HCT116 (cell line): ENCODE data around the gene FXYD4. TPM values are rescaled to one million over a fixed set of nuclear protein-coding genes. Genes with fewer than 3 reads are reported as not detected.

Experiments
- ATAC-seq: fragments of 200-7000 bp; cut with Tn5 transposase; 2 replicates; pipeline ENCODE4 v1.9.1; 2020; ENCODE audit warnings: mild to moderate bottlenecking, moderate library complexity
- BruUV-seq: library from RNA; stranded (reverse); fragments of 400-500 nt; replicated peaks from 2 replicates; lab custom pipeline; 2021; lab: Mats Ljungman, UMichigan
- CTCF ChIA-PET: fragments of 300-600 bp; sonication (Branson Sonifier 250); formaldehyde crosslinking; loops from one replicate; lab custom pipeline; 2021; ENCODE audit warnings: antibody characterized with exemption; lab: Charles Lee
- POLR2A ChIA-PET: fragments of 300-600, 350-600 bp; sonication (Branson Sonifier 250); formaldehyde crosslinking; loops from one replicate; lab custom pipeline; 2021; ENCODE audit warnings: antibody characterized with exemption; lab: Charles Lee
- RAD21 ChIA-PET, 2 experiments: fragments of 300-600 bp; sonication (Branson Sonifier 250); formaldehyde crosslinking; loops; one replicate each; lab custom pipeline; 2023; ENCODE audit warnings: low total read pairs in 2 of 2; ENCODE audit not compliant: uncharacterized antibody in 2 of 2, unreplicated experiment in 2 of 2, low non-redundant PET in 1 of 2; lab: Charles Lee
- DNase-seq: peaks from one replicate; pipeline ENCODE4 v3.0.0-alpha.2; 2010; ENCODE audit warnings: low read depth, low spot score
- H2AFZ ChIP-seq: fragments of 200-600 bp; shearing (Covaris generic), sonication (generic); 2 replicates; pipeline ENCODE4 v1.6.1; 2017; ENCODE audit warnings: low read depth, mixed run types, mixed read lengths, antibody characterized with exemption, low read length; ENCODE audit not compliant: poor library complexity, severe bottlenecking
- H3K27ac ChIP-seq: 2 replicates; pipeline ENCODE4 v1.5.1; 2012; ENCODE audit warnings: low read depth, low read length
- H3K27me3 ChIP-seq: fragments of 200-600 bp; sonication (generic); 2 replicates; pipeline ENCODE4 v1.6.1; 2016; ENCODE audit warnings: mixed run types, low read length, mixed read lengths; ENCODE audit not compliant: insufficient read depth
- H3K36me3 ChIP-seq, 2 experiments: fragments of 200-500 bp in 1 of 2; fragments of 200-600 bp in 1 of 2; sonication (Bioruptor generic) in 1 of 2; sonication (generic) in 1 of 2; 2 replicates each; pipeline versions ENCODE4 v1.5.1 to v1.6.1; 2014 to 2016; ENCODE audit warnings: low read length in 2 of 2, inconsistent platforms in 1 of 2, mixed read lengths in 1 of 2, mixed run types in 1 of 2; ENCODE audit not compliant: insufficient read depth in 2 of 2, control insufficient read depth in 1 of 2
- H3K4me1 ChIP-seq, 2 experiments: fragments of 200-600 bp in 1 of 2; sonication (generic) in 1 of 2; 2 replicates each; pipeline versions ENCODE4 v1.5.1 to v1.6.1; 2012 to 2017; ENCODE audit warnings: low read length in 2 of 2, inconsistent platforms in 1 of 2, mild to moderate bottlenecking in 1 of 2, mixed read lengths in 1 of 2, mixed run types in 1 of 2, moderate library complexity in 1 of 2; ENCODE audit not compliant: insufficient read depth in 2 of 2, control insufficient read depth in 1 of 2
- H3K4me2 ChIP-seq: fragments of 200-600 bp; sonication (generic); 2 replicates; pipeline ENCODE4 v1.6.1; 2017; ENCODE audit warnings: mixed run types, low read length, mixed read lengths
- H3K4me3 ChIP-seq, 2 experiments: fragments of 200-600 bp in 1 of 2; sonication (generic) in 1 of 2; replicated peaks in 1 of 2; 2 replicates each; pipeline ENCODE4 v1.5.1; 2011 to 2016; ENCODE audit warnings: low read length in 2 of 2, control low read depth in 1 of 2, low read depth in 1 of 2, mild to moderate bottlenecking in 1 of 2, mixed read lengths in 1 of 2, mixed run types in 1 of 2
- H3K79me2 ChIP-seq: fragments of 200-600 bp; sonication (generic); 2 replicates; pipeline ENCODE4 v1.6.1; 2017; ENCODE audit warnings: mild to moderate bottlenecking, mixed run types, low read length, moderate library complexity, mixed read lengths; ENCODE audit not compliant: insufficient read depth
- H3K9ac ChIP-seq: fragments of 200-600 bp; sonication (generic); 2 replicates; pipeline ENCODE4 v1.6.1; 2016; ENCODE audit warnings: low read length, mixed read lengths
- H3K9me2 ChIP-seq: fragments of 200-600 bp; sonication (generic), shearing (Covaris generic); 2 replicates; pipeline ENCODE4 v1.6.1; 2017; ENCODE audit warnings: mixed run types, mild to moderate bottlenecking, moderate library complexity; ENCODE audit not compliant: insufficient read depth
- H3K9me3 ChIP-seq, 2 experiments: fragments of 200-500 bp in 1 of 2; fragments of 200-600 bp in 1 of 2; sonication (Bioruptor generic) in 1 of 2; sonication (generic) in 1 of 2; 2 replicates each; pipeline ENCODE4 v1.6.1; 2014 to 2017; ENCODE audit warnings: low read length in 2 of 2, mixed read lengths in 2 of 2, inconsistent platforms in 1 of 2, low read depth in 1 of 2, mild to moderate bottlenecking in 1 of 2, mixed run types in 1 of 2, moderate library complexity in 1 of 2; ENCODE audit not compliant: control insufficient read depth in 1 of 2, insufficient read depth in 1 of 2
- H4K20me1 ChIP-seq: fragments of 200-600 bp; sonication (generic), shearing (Covaris generic); 2 replicates; pipeline ENCODE4 v1.6.1; 2017; ENCODE audit warnings: mixed run types, mild to moderate bottlenecking, moderate library complexity; ENCODE audit not compliant: insufficient read depth
- CBX3 ChIP-seq: IDR thresholded peaks from 2 replicates; pipeline ENCODE4 v1.6.1; 2012; ENCODE audit warnings: low read depth
- EGR1 ChIP-seq: IDR thresholded peaks from 2 replicates; pipeline ENCODE4 v1.6.1; 2012; ENCODE audit warnings: low read depth
- ELF1 ChIP-seq: IDR thresholded peaks from 2 replicates; pipeline ENCODE4 v1.6.1; 2012; ENCODE audit warnings: low read depth, borderline replicate concordance
- EZH2 ChIP-seq: fragments of 200-600 bp; sonication (generic); IDR thresholded peaks from 2 replicates; pipeline ENCODE4 v1.6.1; 2017; ENCODE audit warnings: antibody characterized with exemption, mixed run types
- JUND ChIP-seq: IDR thresholded peaks from 2 replicates; pipeline ENCODE4 v1.6.1; 2012
- POLR2A ChIP-seq: IDR thresholded peaks from 2 replicates; pipeline ENCODE4 v1.7.0; 2011; ENCODE audit warnings: borderline replicate concordance; ENCODE audit not compliant: insufficient read depth, insufficient read length; ENCODE audit errors: extremely low read depth
- POLR2AphosphoS5 ChIP-seq: IDR thresholded peaks from 2 replicates; pipeline ENCODE4 v1.6.1; 2011; ENCODE audit warnings: mild to moderate bottlenecking, low read depth, low read length, moderate library complexity
- SRF ChIP-seq: IDR thresholded peaks from 2 replicates; pipeline ENCODE4 v1.6.1; 2012; ENCODE audit warnings: low read depth
- ZFX ChIP-seq: fragments of 450-650 bp; IDR thresholded peaks from 2 replicates; pipeline ENCODE4 v1.6.1; 2017
- ZNF274 ChIP-seq: fragments of 200-500 bp; sonication (Bioruptor generic); IDR thresholded peaks from 2 replicates; pipeline ENCODE4 v1.6.1; 2014; ENCODE audit warnings: mild to moderate bottlenecking, low read depth, low read length, inconsistent platforms
- intact Hi-C: fragments of 100-400 bp; cut with micrococcal nuclease; formaldehyde crosslinking; loops from 2 replicates; pipeline ENCODE4 v1.10.0; 2022
- total RNA-seq: library from RNA; stranded (reverse); gene quantifications from one replicate; pipeline ENCODE4 v1.2.1, GENCODE V29; 2021; ENCODE audit not compliant: unreplicated experiment
- TF ChIP-seq, protein P1 (sequence below): IDR thresholded peaks from 2 replicates; pipeline ENCODE4 v1.6.1; 2011; ENCODE audit warnings: mild to moderate bottlenecking, low read length, moderate library complexity; ENCODE audit not compliant: insufficient replicate concordance; ENCODE audit errors: extremely low read depth
- TF ChIP-seq, protein P2 (sequence below): IDR thresholded peaks from 2 replicates; pipeline ENCODE4 v1.6.1; 2012

FXYD4 gene
- total RNA-seq, 1 experiment from 2014 or later = 0.71 TPM

DNA sequence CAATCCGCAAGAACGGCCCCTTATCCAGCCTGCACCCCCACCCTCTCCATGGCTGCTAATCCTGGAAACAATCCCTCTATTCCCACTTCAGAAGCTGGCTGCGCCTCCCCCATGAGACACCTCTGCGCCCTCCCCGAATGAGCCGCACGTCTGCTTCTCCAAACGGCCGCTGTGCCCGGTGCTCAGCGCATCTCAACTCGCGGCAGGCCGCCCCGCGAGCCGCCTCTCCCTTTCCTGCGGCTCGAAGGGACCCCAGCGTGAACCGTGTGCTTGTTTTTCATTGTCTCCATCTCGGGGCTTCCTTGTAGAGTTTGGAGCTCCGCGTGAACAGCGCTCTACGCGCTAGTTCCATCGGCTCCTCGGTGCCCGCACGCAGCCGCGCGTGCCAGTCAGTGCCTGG lies 20.8 kb upstream of the FXYD4 start:
- H3K9me2 ChIP-seq = no peaks in the 10 kb centered on the region
- no peaks in the 10 kb centered on the region for H3K79me2 ChIP-seq
- ATAC-seq (no peak), DNase-seq (no peak)
- no peak overlapping the region for H3K4me3 ChIP-seq
- intact Hi-C loops = no loop called here
- POLR2A ChIA-PET = no interaction called here
- no peaks in the 10 kb centered on the region for H4K20me1 ChIP-seq
- H3K27me3 ChIP-seq = no peaks in the 10 kb centered on the region
- H3K9ac ChIP-seq = no peak overlapping the region
- no peak overlapping the region for H3K27ac ChIP-seq
- CTCF ChIA-PET = interaction anchor here (2.6 kb wide), 1 partner anchor 146 kb away, joined by 8 read pairs; no protein-coding TSS in a partner anchor
- RAD21 ChIA-PET = no interaction called here
- peaks cover 6 to 25% of the 10 kb centered on the region in 2 experiments for H3K4me1 ChIP-seq
- H2AFZ ChIP-seq = no peak overlapping the region
- H3K9me3 ChIP-seq = no peaks in the 10 kb centered on the region
- H3K4me2 ChIP-seq = no peak overlapping the region
- BruUV-seq = no TSS peak
- TF ChIP-seq EGR1 = no peak
- TF ChIP-seq POLR2AphosphoS5 = no peak
- no peak for TF ChIP-seq ELF1
- TF ChIP-seq SRF = no peak
- no peak for TF ChIP-seq ZNF274
- no peak for TF ChIP-seq EZH2
- TF ChIP-seq CBX3 = no peak
- TF ChIP-seq, protein P1, sequence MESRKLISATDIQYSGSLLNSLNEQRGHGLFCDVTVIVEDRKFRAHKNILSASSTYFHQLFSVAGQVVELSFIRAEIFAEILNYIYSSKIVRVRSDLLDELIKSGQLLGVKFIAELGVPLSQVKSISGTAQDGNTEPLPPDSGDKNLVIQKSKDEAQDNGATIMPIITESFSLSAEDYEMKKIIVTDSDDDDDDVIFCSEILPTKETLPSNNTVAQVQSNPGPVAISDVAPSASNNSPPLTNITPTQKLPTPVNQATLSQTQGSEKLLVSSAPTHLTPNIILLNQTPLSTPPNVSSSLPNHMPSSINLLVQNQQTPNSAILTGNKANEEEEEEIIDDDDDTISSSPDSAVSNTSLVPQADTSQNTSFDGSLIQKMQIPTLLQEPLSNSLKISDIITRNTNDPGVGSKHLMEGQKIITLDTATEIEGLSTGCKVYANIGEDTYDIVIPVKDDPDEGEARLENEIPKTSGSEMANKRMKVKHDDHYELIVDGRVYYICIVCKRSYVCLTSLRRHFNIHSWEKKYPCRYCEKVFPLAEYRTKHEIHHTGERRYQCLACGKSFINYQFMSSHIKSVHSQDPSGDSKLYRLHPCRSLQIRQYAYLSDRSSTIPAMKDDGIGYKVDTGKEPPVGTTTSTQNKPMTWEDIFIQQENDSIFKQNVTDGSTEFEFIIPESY = no peak
- TF ChIP-seq POLR2A = no peak
- no peak for TF ChIP-seq ZFX
- TF ChIP-seq, protein P2, sequence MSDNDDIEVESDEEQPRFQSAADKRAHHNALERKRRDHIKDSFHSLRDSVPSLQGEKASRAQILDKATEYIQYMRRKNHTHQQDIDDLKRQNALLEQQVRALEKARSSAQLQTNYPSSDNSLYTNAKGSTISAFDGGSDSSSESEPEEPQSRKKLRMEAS = no peak
- TF ChIP-seq JUND = no peak
- H3K36me3 ChIP-seq = no peaks in the 10 kb centered on the region
